HPDE6-E6E7 (cell line): Measurements from ENCODE around the gene IRF2.

ENCODE experiments used
- DNase-seq: peaks from one replicate; pipeline ENCODE4 v3.0.0; 2011; ENCODE audit warnings: missing footprints; ENCODE audit errors: extremely low spot score

Gene IRF2

GRCh38 chr4:184409502-184409901 lies 64.8 kb downstream of the IRF2 start:
- no peak for DNase-seq

GRCh38 chr4:184408684-184409081 lies 65.7 kb downstream of the IRF2 start:
- no peak for DNase-seq

GRCh38 chr4:184408021-184408683 lies 66.2 kb downstream of the IRF2 start:
- DNase-seq = peak; percentile 52

GRCh38 chr4:184406958-184407391 lies 67.4 kb downstream of the IRF2 start:
- DNase-seq = no peak

GRCh38 chr4:184404047-184404446 lies 70.3 kb downstream of the IRF2 start:
- no peak for DNase-seq

- DNase-seq = no peak
Observed at GRCh38 chr4:184403384-184403781, 71.0 kb downstream of the IRF2 start.

GRCh38 chr4:184402740-184403383 lies 71.5 kb downstream of the IRF2 start:
- no peak for DNase-seq

GRCh38 chr4:184402239-184402638 lies 72.1 kb downstream of the IRF2 start:
- no peak for DNase-seq

- DNase-seq = no peak
Observed at GRCh38 chr4:184401397-184402171, 72.8 kb downstream of the IRF2 start.

- DNase-seq = no peak
Observed at GRCh38 chr4:184400891-184401290, 73.5 kb downstream of the IRF2 start.

- DNase-seq = no peak
Observed at GRCh38 chr4:184400375-184400870, 73.9 kb downstream of the IRF2 start.

- no peak for DNase-seq
Observed at GRCh38 chr4:184399512-184399908, 74.8 kb downstream of the IRF2 start.

GRCh38 chr4:184398741-184399511 lies 75.4 kb downstream of the IRF2 start:
- DNase-seq = no peak

- no peak for DNase-seq
Observed at GRCh38 chr4:184397516-184398163, 76.7 kb downstream of the IRF2 start.

GRCh38 chr4:184396570-184397515 lies 77.5 kb downstream of the IRF2 start:
- DNase-seq = no peak

GRCh38 chr4:184395971-184396391 lies 78.4 kb downstream of the IRF2 start:
- no peak for DNase-seq

GRCh38 chr4:184395451-184395917 lies 78.9 kb downstream of the IRF2 start:
- DNase-seq = no peak

GRCh38 chr4:184392748-184393559 lies 81.4 kb downstream of the IRF2 start:
- no peak for DNase-seq

GRCh38 chr4:184392316-184392715 lies 82.0 kb downstream of the IRF2 start:
- DNase-seq = no peak
